Lower leg skin (tissue), 3 donors: Measurements from ENCODE around the gene DRD4.

ENCODE experiments used
- CTCF ChIP-seq, 3 donors: fragments of 450-650 bp; IDR thresholded peaks; one replicate each; pipeline ENCODE4 v1.5.1; 2016; ENCODE audit warnings: antibody characterized with exemption in 3 of 3, mild to moderate bottlenecking in 3 of 3, moderate library complexity in 2 of 3
- POLR2A ChIP-seq, 2 donors: fragments of 450-650 bp; IDR thresholded peaks; one replicate each; pipeline ENCODE4 v1.6.1; 2016 to 2017; ENCODE audit warnings: antibody characterized with exemption in 2 of 2, mild to moderate bottlenecking in 1 of 2, moderate library complexity in 1 of 2

GRCh38 chr11:678297-678696 is 41.2 kb downstream of the DRD4 start:
- TF ChIP-seq POLR2A (IDR thresholded peaks at IDR 0.05) (no peak), CTCF (IDR thresholded peaks at IDR 0.05) (no peak)
